NCI-H2171 (cell line): Measurements from ENCODE around the gene FAS.

Experiments
- DNase-seq: peaks from one replicate; lab custom pipeline; 2025; lab: John Stamatoyannopoulos, UW

Gene FAS

GRCh38 chr10:89037096-89037495, 46.5 kb downstream of the FAS start:
- DNase-seq, result no peak

GRCh38 chr10:89042562-89042961, 52.0 kb downstream of the FAS start:
- DNase-seq, result no peak

DNA sequence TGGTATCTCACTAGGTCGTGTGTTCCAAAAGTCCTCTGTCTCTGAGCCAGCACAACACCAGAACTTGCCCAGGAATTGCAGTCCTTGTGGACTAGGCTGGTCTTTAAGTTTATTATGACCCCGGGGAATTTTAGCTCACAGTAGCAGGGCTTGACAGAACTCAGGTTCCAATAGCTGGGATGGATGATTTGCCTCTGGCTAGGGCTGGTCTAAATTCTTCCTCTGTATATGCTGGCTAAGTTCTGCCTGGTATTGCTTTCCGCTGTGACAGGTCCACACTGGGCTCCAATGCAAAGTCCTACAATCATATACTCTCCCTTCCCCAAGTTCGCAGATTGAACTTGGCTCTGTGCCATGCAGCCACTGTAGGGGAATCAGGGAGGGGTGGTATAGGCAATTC, 52.5 kb downstream of the FAS start:
- no peak for DNase-seq

- DNase-seq, result no peak
These were observed 56.8 kb downstream of the FAS start for GRCh38 chr10:89047397-89047796.

DNA sequence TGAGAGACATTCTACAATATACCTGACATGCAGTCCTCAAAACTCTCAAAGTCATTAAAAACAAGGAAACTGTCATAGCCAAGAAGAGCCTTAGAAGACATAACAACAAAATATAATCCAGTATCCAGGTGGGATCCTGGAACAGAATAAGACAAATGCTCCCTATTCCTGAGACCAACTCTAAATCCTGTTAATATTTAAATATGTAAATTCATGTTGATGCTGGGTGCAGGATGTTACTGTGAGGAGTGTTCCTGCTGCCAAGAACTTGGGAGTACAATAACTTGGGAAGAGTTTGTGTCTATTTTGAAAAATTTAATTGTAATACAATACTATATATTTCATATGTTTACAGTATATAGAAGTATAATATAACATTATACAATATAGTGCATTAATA, 61.0 kb downstream of the FAS start:
- DNase-seq, result no peak

GRCh38 chr10:89053555-89053954, 63.0 kb downstream of the FAS start:
- DNase-seq, result no peak

DNA sequence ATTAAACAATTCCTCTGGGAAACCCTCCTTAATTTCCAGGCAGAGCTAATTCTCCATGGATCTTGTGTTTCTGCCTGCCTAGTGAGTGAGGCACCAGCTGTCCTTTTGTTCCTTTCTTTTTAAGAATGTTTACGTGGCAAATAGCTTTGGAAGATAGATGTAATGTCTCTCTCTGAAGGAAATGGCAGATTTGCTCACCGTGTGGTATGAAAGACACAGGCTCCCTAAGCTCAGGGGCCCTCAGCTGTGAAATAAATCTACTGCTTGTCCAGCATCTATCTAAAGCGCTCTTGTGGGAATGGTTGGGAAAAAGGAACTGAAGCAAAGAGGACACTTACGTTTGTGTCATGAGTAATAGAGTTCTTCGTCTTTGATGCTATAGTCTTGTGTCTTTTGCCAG, 64.6 kb downstream of the FAS start:
- no peak for DNase-seq

DNA sequence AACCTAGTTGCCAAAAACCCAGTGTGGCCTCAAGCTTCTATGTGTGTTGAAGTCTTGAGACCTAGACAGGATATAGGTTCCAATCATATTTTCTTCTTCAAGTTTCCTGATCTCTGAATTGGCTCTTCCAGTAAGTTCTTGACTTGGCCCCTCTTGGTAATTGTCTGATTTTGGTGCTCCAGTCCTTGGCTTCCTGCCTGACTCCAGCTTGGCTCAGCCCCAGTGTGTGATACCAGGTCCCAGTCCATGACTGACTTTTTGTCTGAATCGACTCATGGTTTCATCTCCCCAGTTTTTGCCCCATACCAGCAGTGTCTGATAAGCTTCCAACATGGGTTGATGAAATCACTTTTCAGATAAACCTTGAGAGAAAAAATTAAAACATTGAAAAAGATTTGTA, 72.3 kb downstream of the FAS start:
- DNase-seq, result no peak

GRCh38 chr10:89063465-89063864, 72.9 kb downstream of the FAS start:
- no peak for DNase-seq

DNA sequence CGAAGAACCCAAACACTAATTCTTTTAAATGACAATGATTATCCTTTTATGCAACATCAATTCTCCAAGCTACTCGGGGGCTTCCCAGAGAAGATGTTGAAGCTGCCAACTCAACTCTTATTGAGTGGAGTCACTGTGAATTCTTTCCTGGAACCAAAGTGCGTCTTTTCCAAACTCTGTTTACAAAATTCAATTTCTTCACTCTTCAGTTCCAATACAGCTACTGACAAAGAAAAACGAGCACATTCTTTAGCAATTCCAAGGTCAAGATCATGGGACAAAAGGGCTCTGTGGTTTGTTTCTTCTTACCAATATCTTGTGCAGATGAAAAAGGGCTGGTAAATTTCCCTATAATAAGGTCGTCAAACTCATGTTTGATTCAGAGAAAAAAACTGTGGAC, 74.2 kb downstream of the FAS start:
- no peak for DNase-seq
